ENCODE data around the gene PRR12.
A peak's percentile ranks its signal among the peaks of the same experiment; 100 is the strongest.

Gene PRR12

GRCh38 chr19:49637821-49638738 is 47.1 kb downstream of the PRR12 start:
- DNase-seq (ENCODE audit: low read depth in 2 of 2), result peak; percentile 84 to 92
- H3K4me3 ChIP-seq (replicated peaks in 1 of 2; ENCODE audit: low read depth in 2 of 2, low read length in 2 of 2), result peak overlapping the region; percentile 75 to 83
- no peak for TF ChIP-seq CTCF (IDR thresholded peaks at IDR 0.05; ENCODE audit: low read depth, low read length)

- no peak for TF ChIP-seq CTCF (IDR thresholded peaks at IDR 0.05; ENCODE audit: low read depth, low read length)
- DNase-seq (ENCODE audit: low read depth in 2 of 2), result peak in 1 of 2 donors; percentile 17
- peak overlapping the region; percentile 75 to 83 for H3K4me3 ChIP-seq (replicated peaks in 1 of 2; ENCODE audit: low read depth in 2 of 2, low read length in 2 of 2)
Measured at GRCh38 chr19:49639401-49640112, 48.6 kb downstream of the PRR12 start.

- no peak for TF ChIP-seq CTCF (IDR thresholded peaks at IDR 0.05; ENCODE audit: low read depth, low read length)
- peak within 1 kb of the TSS; percentile 75 to 83 for H3K4me3 ChIP-seq (replicated peaks in 1 of 2; ENCODE audit: low read depth in 2 of 2, low read length in 2 of 2)
- peak; percentile 100 for DNase-seq (ENCODE audit: low read depth in 2 of 2)
Measured at GRCh38 chr19:49640113-49640898, 49.3 kb downstream of the PRR12 start, which contains the start of gene RRAS. TSS of gene RRAS (minus strand) at chr19:49640143. CDS start at chr19:49640098, 45 bp downstream.

- TF ChIP-seq CTCF (IDR thresholded peaks at IDR 0.05; ENCODE audit: low read depth, low read length), result no peak
- peak within 1 kb of the TSS; percentile 94 to 99 for H3K4me3 ChIP-seq (replicated peaks in 1 of 2; ENCODE audit: low read depth in 2 of 2, low read length in 2 of 2)
- peak; percentile 99 to 100 for DNase-seq (ENCODE audit: low read depth in 2 of 2)
Measured at GRCh38 chr19:49641688-49642491, 50.9 kb downstream of the PRR12 start, which contains the start of gene SCAF1. TSS of gene SCAF1 (plus strand) at chr19:49642209. CDS start at chr19:49645027, 2,818 bp downstream.

- H3K4me3 ChIP-seq (replicated peaks in 1 of 2; ENCODE audit: low read depth in 2 of 2, low read length in 2 of 2), result peak overlapping the region; percentile 94 to 99
- peak in 1 of 2 donors; percentile 8 for DNase-seq (ENCODE audit: low read depth in 2 of 2)
- TF ChIP-seq CTCF (IDR thresholded peaks at IDR 0.05; ENCODE audit: low read depth, low read length), result no peak
Measured at GRCh38 chr19:49642492-49643035, 51.6 kb downstream of the PRR12 start.
